K562 treated with DMSO at 1 percent for 24 hours (cell line): Measurements from ENCODE around the gene SAP25. TPM values are rescaled to one million over a fixed set of nuclear protein-coding genes. Genes with fewer than 3 reads are reported as not detected.

Experiments used
- total RNA-seq: library from RNA; unstranded; fragments of 300-600 nt; gene quantifications from 2 replicates; pipeline ENCODE4 v1.2.3, GENCODE V29; 2022; ENCODE audit warnings: low read depth; ENCODE audit not compliant: insufficient read depth

Gene SAP25
- 10.9 and 17.9 TPM in 2 replicates for total RNA-seq

DNA sequence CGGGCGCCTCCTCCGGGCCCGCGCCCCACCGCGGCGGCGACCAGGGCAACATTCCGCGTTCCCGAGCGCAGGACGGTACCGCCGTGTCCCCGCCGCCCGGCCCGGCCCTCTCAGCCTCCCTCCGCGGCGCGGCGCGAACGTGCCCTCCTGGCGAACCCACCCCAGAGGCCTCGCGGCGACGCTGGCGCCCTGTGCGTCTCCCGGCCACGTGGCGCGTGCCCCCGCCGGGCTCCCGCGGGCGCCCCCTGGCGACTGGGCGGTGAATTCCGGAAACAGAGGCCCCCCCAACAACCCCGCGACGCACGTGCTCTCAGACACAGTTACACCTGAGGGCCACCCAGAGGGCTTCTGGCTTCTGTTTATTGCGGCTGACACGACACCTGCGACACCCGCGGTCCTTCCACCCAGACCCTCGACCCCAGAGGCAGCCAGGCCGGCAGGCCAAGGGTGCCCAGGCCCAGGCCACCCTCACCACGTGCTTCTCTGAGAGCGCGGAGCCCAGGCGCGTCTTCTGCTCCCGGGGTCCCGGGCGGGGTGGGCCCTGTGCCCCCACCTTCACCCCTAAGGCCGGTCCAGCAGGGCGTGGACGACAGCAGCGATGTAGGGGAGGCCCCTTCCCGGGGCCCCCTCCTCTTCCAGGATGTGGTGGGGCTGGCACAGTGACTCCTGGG, at the start of gene SAP25:
SAP25 (minus strand) TSS at position 210 of the 671 bp plus-strand sequence; CDS start at position 52, 158 bp downstream.

DNA sequence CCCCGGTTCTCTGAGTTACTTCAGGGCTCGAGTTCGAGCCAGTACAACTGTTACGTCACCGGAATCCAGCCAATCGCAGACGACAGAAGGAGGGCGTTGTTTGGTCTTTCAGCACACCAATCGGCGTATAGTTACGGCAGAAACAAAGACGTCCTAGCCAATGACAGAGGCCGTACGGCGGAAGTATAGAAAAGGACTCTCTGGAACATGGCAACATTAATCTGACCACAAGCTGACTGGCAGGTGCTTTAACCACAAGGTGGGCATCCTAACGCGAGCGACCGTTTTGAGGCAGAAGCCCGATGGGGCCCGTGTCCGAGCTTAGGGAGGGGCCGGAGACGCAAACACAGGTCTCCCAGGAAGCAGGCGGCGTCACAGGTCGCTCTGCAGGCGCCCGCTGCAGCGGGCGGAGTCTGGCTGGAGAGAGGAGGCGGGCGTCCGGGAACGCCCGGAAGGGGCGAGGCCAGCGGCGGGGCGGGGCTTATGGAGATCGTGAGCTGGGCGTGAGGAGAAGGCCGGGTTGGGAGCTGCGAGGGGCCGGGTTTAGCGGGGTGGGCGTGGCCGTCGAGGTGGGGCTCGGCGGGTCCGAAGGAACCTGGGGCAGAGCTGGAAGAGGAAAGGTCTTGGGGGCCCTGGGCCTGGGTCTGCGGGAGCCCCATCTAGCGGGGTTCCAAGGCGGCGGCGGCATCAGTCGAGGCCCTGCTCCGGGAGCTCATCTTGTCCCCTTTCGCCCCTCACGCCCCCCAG, 38.5 kb upstream of the SAP25 start, which contains the start of gene MOSPD3:
MOSPD3 (plus strand) TSS at position 558 of the 747 bp plus-strand sequence. CDS start 252 bp downstream, outside the sequence.

DNA sequence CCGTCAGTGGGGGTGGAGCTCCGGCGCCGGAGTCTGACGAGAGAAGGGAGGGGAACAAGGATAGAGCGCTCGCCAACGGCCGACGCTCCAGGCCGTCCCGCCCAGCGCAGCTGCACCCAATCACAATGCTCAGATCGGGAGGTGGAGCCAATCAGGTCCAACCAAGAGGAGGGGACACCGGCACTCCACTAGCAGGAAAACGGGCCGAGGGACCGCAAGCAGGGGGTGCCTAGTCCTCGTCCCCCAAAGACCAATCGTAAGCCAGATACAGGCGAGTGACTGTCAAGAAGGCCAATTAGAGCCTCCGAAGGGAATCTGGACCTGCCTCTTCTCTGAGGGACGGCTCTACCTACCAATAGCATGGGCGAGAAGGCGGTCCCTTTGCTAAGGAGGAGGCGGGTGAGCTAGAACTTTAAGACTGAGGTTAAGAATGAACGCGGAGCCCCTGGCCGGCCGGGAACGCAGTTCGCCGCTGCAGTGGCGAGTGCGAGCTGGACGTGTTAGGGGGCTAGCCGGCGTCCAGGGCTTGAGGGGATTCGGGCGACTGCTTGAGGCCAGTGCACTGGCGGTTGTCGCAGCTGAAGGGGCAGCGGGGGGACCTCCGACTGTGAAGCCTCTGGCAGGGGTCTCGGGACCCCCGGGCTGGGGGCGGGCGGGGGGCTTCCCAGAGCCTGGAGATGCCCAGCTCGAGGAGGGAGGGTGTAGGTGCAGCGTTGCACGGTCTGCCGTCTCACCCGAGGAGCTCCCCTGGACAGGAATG, 12.7 kb upstream of the SAP25 start, which contains the start of gene FBXO24:
FBXO24 (plus strand) TSS at position 63 of the 760 bp plus-strand sequence; CDS start at position 361, 298 bp downstream.

DNA sequence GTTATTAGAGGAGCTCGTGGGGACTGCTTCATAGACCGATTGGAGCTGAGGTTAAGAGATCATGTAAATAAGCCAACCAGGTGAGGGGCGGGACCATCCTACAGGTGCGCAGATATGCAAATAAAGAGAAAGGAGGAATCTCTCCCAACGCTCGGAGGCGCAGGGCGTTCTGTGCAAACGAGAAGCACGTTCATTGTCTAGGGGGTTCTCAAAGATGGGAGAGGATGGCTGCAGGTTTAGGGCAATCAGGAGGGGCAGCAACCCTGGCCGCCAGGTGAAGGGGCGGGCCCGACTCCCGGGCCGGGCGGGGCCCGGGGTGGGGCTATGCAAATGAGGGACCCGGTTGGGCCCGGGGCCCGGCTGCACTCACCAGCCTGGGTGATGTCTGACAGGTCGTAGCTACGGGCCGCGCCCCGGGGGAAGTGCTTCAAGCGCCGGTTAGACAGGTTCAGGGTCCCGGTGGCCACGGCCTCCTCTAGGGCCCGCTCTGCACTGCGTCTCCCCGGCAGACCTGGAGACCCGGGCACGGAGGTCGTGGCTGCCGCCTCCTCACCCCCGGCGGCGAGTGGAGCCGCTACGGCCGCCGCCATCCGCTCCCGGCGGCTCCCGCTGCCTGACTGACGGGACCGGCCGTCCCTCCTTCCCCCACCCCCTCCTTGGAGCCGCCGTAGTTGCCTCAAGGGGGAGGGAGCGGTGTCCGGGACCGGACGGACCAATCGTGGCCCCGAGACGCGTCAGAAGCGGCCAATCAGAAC, 12.0 kb upstream of the SAP25 start, which contains the start of gene LRCH4:
LRCH4 (minus strand) TSS at position 619 of the 755 bp plus-strand sequence; CDS start at position 590, 29 bp downstream.

DNA sequence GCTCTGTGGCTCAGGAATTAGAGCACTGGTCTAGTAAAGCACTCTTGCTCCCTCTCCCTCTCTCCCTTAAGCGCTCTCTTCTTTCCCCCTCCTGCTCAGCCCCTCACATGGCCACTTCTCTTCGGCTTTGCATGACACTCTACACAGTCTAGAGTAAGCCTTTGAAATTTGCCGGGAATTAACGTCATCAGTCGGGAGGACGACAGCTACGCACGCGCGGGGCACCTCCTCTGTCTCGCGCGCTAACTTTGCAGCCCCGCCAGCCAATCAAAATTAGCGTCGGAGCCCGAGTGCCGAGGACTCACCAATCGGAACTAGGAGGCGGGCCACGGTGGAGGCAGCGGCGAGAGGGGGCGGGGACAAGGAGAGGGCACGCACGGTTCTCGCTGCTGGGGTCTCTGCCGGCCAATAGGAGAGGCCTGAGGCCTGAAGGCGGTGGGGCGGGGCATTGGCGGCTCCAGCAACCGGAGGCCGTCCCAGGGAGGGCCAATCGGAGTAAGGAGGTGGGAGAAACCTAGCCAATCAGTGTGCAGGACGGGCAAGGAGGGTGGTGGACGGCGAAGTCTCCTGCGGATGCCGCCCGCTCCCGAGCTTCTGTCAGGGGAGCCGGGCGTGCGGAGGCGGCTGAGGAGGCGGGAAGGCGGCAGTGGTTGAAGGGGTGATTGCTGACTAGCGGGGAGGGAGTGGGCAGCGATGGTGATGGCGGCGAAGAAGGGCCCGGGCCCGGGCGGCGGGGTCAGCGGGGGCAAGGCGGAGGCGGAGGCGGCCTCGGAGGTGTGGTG, 34.9 kb downstream of the SAP25 start, which contains the start of gene AGFG2:
AGFG2 (plus strand) TSS at position 550 of the 782 bp plus-strand sequence; CDS start at position 694, 144 bp downstream.

Other genes with a start within 250 kb of the SAP25 start
- gene PILRB, start 215.8 kb downstream of the SAP25 start, total RNA-seq: 29.5 and 32.4 TPM in 2 replicates
- 2.1 TPM in 2 replicates for gene PILRA, start 200.4 kb downstream of the SAP25 start, total RNA-seq
- gene ZCWPW1, start 145.2 kb downstream of the SAP25 start, total RNA-seq: 3.3 and 6.7 TPM in 2 replicates
- 97.3 and 99.1 TPM in 2 replicates for gene MEPCE, start 144.1 kb downstream of the SAP25 start, total RNA-seq
- gene PPP1R35, start 137.4 kb downstream of the SAP25 start, total RNA-seq: 113 and 152 TPM in 2 replicates
- gene SPACDR, start 109.6 kb downstream of the SAP25 start, total RNA-seq: 0.52 and 1.1 TPM in 2 replicates
- gene TSC22D4, start 94.7 kb downstream of the SAP25 start, total RNA-seq: 189 and 200 TPM in 2 replicates
- gene NYAP1, start 90.0 kb downstream of the SAP25 start, total RNA-seq: 1.3 and 2.4 TPM in 2 replicates
- 20.6 and 21.7 TPM in 2 replicates for gene AGFG2, start 34.7 kb downstream of the SAP25 start, total RNA-seq
- 101 and 102 TPM in 2 replicates for gene LRCH4, start 12.2 kb upstream of the SAP25 start, total RNA-seq
- gene FBXO24, start 12.4 kb upstream of the SAP25 start, total RNA-seq: 1.8 TPM in 2 replicates
- 25.0 and 27.0 TPM in 2 replicates for gene PCOLCE, start 28.5 kb upstream of the SAP25 start, total RNA-seq
- gene MOSPD3, start 38.6 kb upstream of the SAP25 start, total RNA-seq: 44.0 and 49.0 TPM in 2 replicates
- 53.8 and 56.4 TPM in 2 replicates for gene TFR2, start 67.7 kb upstream of the SAP25 start, total RNA-seq
- gene ACTL6B, start 82.5 kb upstream of the SAP25 start, total RNA-seq: not detected in 2 replicates
- gene GNB2, start 99.8 kb upstream of the SAP25 start, total RNA-seq: 771 and 833 TPM in 2 replicates
- gene GIGYF1, start 120.3 kb upstream of the SAP25 start, total RNA-seq: 23.3 and 23.7 TPM in 2 replicates
- 93.6 and 108 TPM in 2 replicates for gene POP7, start 132.2 kb upstream of the SAP25 start, total RNA-seq
- not detected in 2 replicates for gene EPO, start 146.6 kb upstream of the SAP25 start, total RNA-seq
- gene ZAN, start 159.7 kb upstream of the SAP25 start, total RNA-seq: not detected in 2 replicates